HCT116 (cell line): ENCODE results near the gene PRSS2.

Experiments used
- EZH2 ChIP-seq: fragments of 200-600 bp; sonication (generic); IDR thresholded peaks from 2 replicates; pipeline ENCODE4 v1.6.1; 2017; ENCODE audit warnings: antibody characterized with exemption, mixed run types
- POLR2A ChIP-seq: IDR thresholded peaks from 2 replicates; pipeline ENCODE4 v1.7.0; 2011; ENCODE audit warnings: borderline replicate concordance; ENCODE audit not compliant: insufficient read depth, insufficient read length; ENCODE audit errors: extremely low read depth
- YY1 ChIP-seq: IDR thresholded peaks from 2 replicates; pipeline ENCODE4 v1.6.1; 2011; ENCODE audit warnings: low read length, low read depth, moderate library complexity, mild to moderate bottlenecking; ENCODE audit not compliant: insufficient replicate concordance; ENCODE audit errors: extremely low read depth

- TF ChIP-seq POLR2A (no peak), EZH2 (no peak), YY1 (no peak)
Observed at GRCh38 chr7:142800699-142801260, 30.0 kb downstream of the PRSS2 start.
